Hepatocyte (in vitro differentiated cells): Measurements from ENCODE around the gene TMEM109. TPM values are rescaled to one million over a fixed set of nuclear protein-coding genes. Genes with fewer than 3 reads are reported as not detected.
A peak's percentile ranks its signal among the peaks of the same experiment; 100 is the strongest.

Experiments
- DNase-seq: peaks from one replicate; pipeline ENCODE4 v3.0.0-alpha.2; 2016; ENCODE audit warnings: low spot score
- H2AFZ ChIP-seq: fragments of 200-600 bp; sonication (generic); 2 replicates; pipeline ENCODE4 v1.6.0; 2016; ENCODE audit warnings: antibody characterized with exemption, mild to moderate bottlenecking
- H3K27ac ChIP-seq: fragments of 200-600 bp; sonication (generic); 2 replicates; pipeline ENCODE4 v1.5.1; 2016; ENCODE audit warnings: mild to moderate bottlenecking
- H3K27me3 ChIP-seq: fragments of 200-600 bp; sonication (generic); 2 replicates; pipeline ENCODE4 v1.6.1; 2016
- H3K36me3 ChIP-seq: fragments of 200-600 bp; sonication (generic); replicated peaks from 2 replicates; pipeline ENCODE4 v1.5.1; 2016; ENCODE audit warnings: low read depth; ENCODE audit not compliant: insufficient read depth
- H3K4me1 ChIP-seq: fragments of 200-600 bp; sonication (generic); 2 replicates; pipeline ENCODE4 v1.5.1; 2016; ENCODE audit warnings: mild to moderate bottlenecking, moderate library complexity; ENCODE audit not compliant: insufficient read depth
- H3K4me2 ChIP-seq: fragments of 200-600 bp; sonication (generic); 2 replicates; pipeline ENCODE4 v1.6.0; 2016
- H3K4me3 ChIP-seq: fragments of 200-600 bp; sonication (generic); 2 replicates; pipeline ENCODE4 v1.5.1; 2016; ENCODE audit warnings: mild to moderate bottlenecking
- H3K79me2 ChIP-seq: fragments of 200-600 bp; sonication (generic); 2 replicates; pipeline ENCODE4 v1.6.0; 2017; ENCODE audit warnings: mild to moderate bottlenecking
- H3K9me2 ChIP-seq: fragments of 200-600 bp; sonication (generic); replicated peaks from 2 replicates; pipeline ENCODE4 v1.6.0; 2017; ENCODE audit warnings: mild to moderate bottlenecking; ENCODE audit not compliant: insufficient read depth
- H3K9me3 ChIP-seq: fragments of 200-600 bp; sonication (generic); 2 replicates; pipeline ENCODE4 v1.5.1; 2016; ENCODE audit warnings: low read depth, mild to moderate bottlenecking
- H4K20me1 ChIP-seq: fragments of 200-600 bp; sonication (generic); 2 replicates; pipeline ENCODE4 v1.6.0; 2016; ENCODE audit warnings: mild to moderate bottlenecking; ENCODE audit not compliant: insufficient read depth, poor library complexity, severe bottlenecking
- EZH2 ChIP-seq: fragments of 200-600 bp; sonication (generic); IDR thresholded peaks from 2 replicates; pipeline ENCODE4 v1.6.1; 2016; ENCODE audit warnings: antibody characterized with exemption, mild to moderate bottlenecking, borderline replicate concordance
- EZH2phosphoT487 ChIP-seq: fragments of 200-600 bp; sonication (generic); IDR thresholded peaks from one replicate; pipeline ENCODE4 v1.6.1; 2018; ENCODE audit warnings: antibody characterized with exemption, mild to moderate bottlenecking, low read depth, moderate library complexity; ENCODE audit not compliant: unreplicated experiment, severe bottlenecking
- WGBS: methylation state at CpG from one replicate; pipeline ENCODE4 v1.1.6; 2016; ENCODE audit warnings: low lambda C conversion rate; ENCODE audit errors: missing lambda C conversion rate; 5-methylcytosine and 5-hydroxymethylcytosine counted together
- polyA plus RNA-seq: library from polyadenylated mRNA; unstranded; fragments of >200 nt; fragmentation: Nextera tagmentation; extraction: Ambion mirVana; gene quantifications from 2 replicates; pipeline ENCODE4 v1.2.1, GENCODE V29; 2016
- total RNA-seq: library from RNA; depleted of rRNA; stranded (reverse); fragments of >200 nt; gene quantifications from 2 replicates; pipeline ENCODE4 v1.2.3, GENCODE V29; 2014
- TF ChIP-seq, protein P1 (sequence below): fragments of 200-600 bp; sonication (generic); IDR thresholded peaks from 2 replicates; pipeline ENCODE4 v1.5.1; 2016; ENCODE audit warnings: antibody characterized with exemption, mild to moderate bottlenecking; ENCODE audit not compliant: poor library complexity

TMEM109 gene
- total and polyA plus RNA-seq, 2 experiments from 2014 or later: 30.0 to 86.9 TPM

DNA sequence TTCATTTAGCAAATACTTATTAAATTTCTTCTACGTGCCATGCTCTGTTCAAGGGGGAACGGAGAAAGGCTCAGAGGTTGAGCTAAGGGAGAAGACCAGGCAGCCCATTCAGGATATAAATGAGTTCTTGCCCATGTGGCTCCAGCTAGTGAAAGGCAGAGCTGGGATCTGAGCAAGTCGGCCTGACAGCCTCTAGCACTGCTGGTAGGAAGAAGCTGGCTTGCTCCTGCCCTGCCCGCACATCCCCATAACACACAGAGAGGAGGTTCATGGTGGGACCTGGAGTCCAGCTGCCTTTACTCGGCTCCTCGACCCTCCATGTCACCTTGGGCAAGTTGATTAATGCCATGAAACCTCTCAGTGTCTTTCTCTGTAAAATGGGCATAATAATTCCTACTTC lies 36.1 kb downstream of the TMEM109 start:
- H4K20me1 ChIP-seq: no peaks in the 10 kb centered on the region
- peaks cover 35% of the 10 kb centered on the region for H3K27me3 ChIP-seq
- no peak overlapping the region for H3K4me2 ChIP-seq
- no peaks in the 10 kb centered on the region for H3K9me3 ChIP-seq
- H3K79me2 ChIP-seq: no peaks in the 10 kb centered on the region
- WGBS: 85% methylated on average over 6 of the region's 6 CpGs
- H3K27ac ChIP-seq: no peak overlapping the region
- no peak overlapping the region for H2AFZ ChIP-seq
- TF ChIP-seq EZH2: no peak
- no peak for TF ChIP-seq EZH2phosphoT487
- TF ChIP-seq, protein P1, sequence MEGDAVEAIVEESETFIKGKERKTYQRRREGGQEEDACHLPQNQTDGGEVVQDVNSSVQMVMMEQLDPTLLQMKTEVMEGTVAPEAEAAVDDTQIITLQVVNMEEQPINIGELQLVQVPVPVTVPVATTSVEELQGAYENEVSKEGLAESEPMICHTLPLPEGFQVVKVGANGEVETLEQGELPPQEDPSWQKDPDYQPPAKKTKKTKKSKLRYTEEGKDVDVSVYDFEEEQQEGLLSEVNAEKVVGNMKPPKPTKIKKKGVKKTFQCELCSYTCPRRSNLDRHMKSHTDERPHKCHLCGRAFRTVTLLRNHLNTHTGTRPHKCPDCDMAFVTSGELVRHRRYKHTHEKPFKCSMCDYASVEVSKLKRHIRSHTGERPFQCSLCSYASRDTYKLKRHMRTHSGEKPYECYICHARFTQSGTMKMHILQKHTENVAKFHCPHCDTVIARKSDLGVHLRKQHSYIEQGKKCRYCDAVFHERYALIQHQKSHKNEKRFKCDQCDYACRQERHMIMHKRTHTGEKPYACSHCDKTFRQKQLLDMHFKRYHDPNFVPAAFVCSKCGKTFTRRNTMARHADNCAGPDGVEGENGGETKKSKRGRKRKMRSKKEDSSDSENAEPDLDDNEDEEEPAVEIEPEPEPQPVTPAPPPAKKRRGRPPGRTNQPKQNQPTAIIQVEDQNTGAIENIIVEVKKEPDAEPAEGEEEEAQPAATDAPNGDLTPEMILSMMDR: no peak
- no peak overlapping the region for H3K4me3 ChIP-seq
- H3K9me2 ChIP-seq: no peaks in the 10 kb centered on the region
- no peaks in the 10 kb centered on the region for H3K36me3 ChIP-seq
- DNase-seq: no peak
- peaks cover 3% of the 10 kb centered on the region for H3K4me1 ChIP-seq

DNA sequence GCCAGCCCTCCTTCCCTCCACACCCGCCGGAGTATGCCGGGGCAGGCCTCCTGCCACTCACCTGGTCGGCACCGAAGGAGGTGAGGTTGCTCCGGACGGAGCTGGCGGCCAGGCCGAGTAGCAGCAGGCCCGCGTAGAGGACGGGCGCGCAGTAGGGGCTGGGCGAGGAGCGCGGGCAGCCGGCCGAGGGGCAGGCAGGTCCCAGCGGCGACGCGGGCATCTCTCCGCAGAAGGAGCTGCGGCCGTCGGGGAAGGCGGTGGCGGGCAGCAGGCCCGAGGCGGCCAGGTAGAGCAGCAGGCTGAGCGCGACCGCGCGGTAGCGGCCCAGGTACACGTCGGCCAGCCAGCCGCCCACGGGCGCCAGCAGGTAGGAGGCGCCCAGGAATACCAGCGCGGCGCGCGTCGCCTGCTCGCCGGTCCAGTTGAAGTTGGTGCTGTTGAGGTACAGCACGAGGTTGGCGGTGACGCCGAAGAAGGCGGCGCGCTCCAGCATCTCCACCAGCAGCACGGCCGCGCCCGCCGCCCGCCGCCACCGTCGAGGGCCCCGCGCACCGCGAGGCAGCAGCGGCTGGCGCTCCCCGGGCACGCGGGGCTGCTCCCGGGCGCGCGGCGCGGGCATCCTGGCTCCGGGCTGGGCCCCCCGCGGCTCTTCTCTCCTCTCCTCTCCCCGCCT lies 37.1 kb downstream of the TMEM109 start:
- no peaks in the 10 kb centered on the region for H3K9me3 ChIP-seq
- peak overlapping the region; percentile 81 for H3K4me2 ChIP-seq
- no peaks in the 10 kb centered on the region for H3K79me2 ChIP-seq
- H3K9me2 ChIP-seq: no peaks in the 10 kb centered on the region
- no peak overlapping the region for H3K4me3 ChIP-seq
- peak; percentile 56 for DNase-seq
- 8% methylated on average over 49 of the region's 86 CpGs for WGBS
- peak; percentile 40 for TF ChIP-seq EZH2
- TF ChIP-seq, protein P1: no peak
- H3K27ac ChIP-seq: no peak overlapping the region
- H3K27me3 ChIP-seq: peaks cover 35% of the 10 kb centered on the region
- peaks cover 3% of the 10 kb centered on the region for H3K4me1 ChIP-seq
- no peaks in the 10 kb centered on the region for H3K36me3 ChIP-seq
- H4K20me1 ChIP-seq: no peaks in the 10 kb centered on the region
- peak overlapping the region; percentile 40 for H2AFZ ChIP-seq

DNA sequence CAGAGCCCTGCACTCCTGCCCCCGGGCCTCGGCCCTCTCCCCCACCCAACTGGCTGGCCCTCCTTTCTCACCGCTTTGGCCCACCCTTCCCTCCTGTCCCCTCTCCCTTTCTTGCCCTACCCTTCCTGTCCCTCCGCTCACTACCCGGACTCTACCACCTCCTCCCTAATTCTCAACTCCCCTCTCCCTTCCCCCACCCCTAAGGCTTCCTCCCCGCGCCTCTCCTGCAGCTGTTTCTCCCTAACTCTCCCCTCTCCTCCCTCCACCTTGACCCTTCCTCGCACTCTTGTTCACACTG lies 37.6 kb downstream of the TMEM109 start:
- no peak overlapping the region for H3K27ac ChIP-seq
- WGBS: no CpG with 5 or more reads among the region's 8 CpGs
- peak overlapping the region; percentile 75 for H2AFZ ChIP-seq
- peaks cover 3% of the 10 kb centered on the region for H3K4me1 ChIP-seq
- no peak for DNase-seq
- TF ChIP-seq EZH2phosphoT487 (no peak), EZH2 (no peak)
- TF ChIP-seq, protein P1: no peak
- H4K20me1 ChIP-seq: no peaks in the 10 kb centered on the region
- no peak overlapping the region for H3K4me3 ChIP-seq
- H3K9me2 ChIP-seq: no peaks in the 10 kb centered on the region
- H3K36me3 ChIP-seq: no peaks in the 10 kb centered on the region
- peaks cover 35% of the 10 kb centered on the region for H3K27me3 ChIP-seq
- no peaks in the 10 kb centered on the region for H3K79me2 ChIP-seq
- no peaks in the 10 kb centered on the region for H3K9me3 ChIP-seq
- peak overlapping the region; percentile 81 for H3K4me2 ChIP-seq
